AG09319 (cell line): ENCODE data around the gene ATP6V0D1.

Experiments
- DNase-seq: peaks from one replicate; pipeline ENCODE4 v3.0.0-alpha.2; 2010; ENCODE audit warnings: low read depth; ENCODE audit errors: extremely low read depth
- CTCF ChIP-seq: IDR thresholded peaks from 2 replicates; pipeline ENCODE4 v1.5.1; 2011; ENCODE audit warnings: low read depth, mild to moderate bottlenecking, inconsistent platforms, low read length, moderate library complexity

Gene ATP6V0D1

GRCh38 chr16:67525176-67525860, 44.4 kb upstream of the ATP6V0D1 start:
- no peak for DNase-seq
- TF ChIP-seq CTCF = no peak

- peak; percentile 97 for TF ChIP-seq CTCF
- peak; percentile 88 for DNase-seq
These were observed 40.3 kb upstream of the ATP6V0D1 start for GRCh38 chr16:67521095-67521804.

- no peak for TF ChIP-seq CTCF
- DNase-seq = no peak
These were observed 38.3 kb upstream of the ATP6V0D1 start for GRCh38 chr16:67519242-67519641.

- no peak for TF ChIP-seq CTCF
- DNase-seq = no peak
These were observed 37.7 kb upstream of the ATP6V0D1 start for GRCh38 chr16:67518676-67519075.

GRCh38 chr16:67517661-67518423, 36.9 kb upstream of the ATP6V0D1 start:
- no peak for DNase-seq
- TF ChIP-seq CTCF = no peak

- no peak for DNase-seq
- TF ChIP-seq CTCF = no peak
These were observed 36.1 kb upstream of the ATP6V0D1 start for GRCh38 chr16:67517155-67517445.
